ENCODE results near the gene MTF1.

MTF1 gene

GRCh38 chr1:37831809-37832208, 27.6 kb downstream of the MTF1 start:
- DNase-seq (ENCODE audit: low read depth in 2 of 2): no peak

DNA sequence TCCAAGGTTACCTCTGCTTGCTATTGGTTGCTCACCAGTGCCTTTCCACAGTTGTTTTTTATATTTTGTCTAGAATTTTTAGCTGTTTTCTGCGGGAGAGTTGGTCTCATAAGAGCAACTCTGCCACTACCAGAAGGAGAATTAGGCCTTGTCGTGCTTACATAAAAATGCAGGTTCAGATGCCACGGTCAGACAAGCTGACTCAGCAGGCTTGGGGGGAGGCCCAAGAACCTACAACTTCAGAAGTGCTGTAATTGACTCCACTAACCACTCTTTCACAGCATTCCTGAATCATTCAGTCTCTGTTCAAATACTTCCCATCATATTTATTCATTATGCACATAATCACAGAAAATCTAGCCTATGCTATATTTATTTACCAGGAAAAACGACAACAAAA, 28.3 kb downstream of the MTF1 start:
- DNase-seq (ENCODE audit: low read depth in 2 of 2): no peak

GRCh38 chr1:37828410-37829074, 30.9 kb downstream of the MTF1 start:
- no peak for DNase-seq (ENCODE audit: low read depth in 2 of 2)

DNA sequence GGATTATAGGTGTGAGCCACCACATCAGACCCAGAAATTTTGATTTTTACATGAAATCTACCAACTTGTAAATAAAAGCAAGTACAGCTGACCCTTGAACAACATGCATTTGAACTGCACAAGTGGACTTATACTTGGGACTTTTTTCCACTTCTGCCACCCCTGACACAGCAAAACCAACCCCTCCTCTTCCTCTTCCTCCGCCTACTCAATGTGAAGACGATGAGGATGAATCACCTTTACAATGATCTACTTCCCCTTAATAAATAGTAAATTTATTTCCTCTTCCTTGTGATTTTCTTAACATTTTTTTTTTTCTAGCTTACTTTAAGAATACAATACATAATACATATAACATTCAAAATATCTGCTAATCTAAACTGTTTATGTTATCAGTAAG, 33.9 kb downstream of the MTF1 start:
- DNase-seq (ENCODE audit: low read depth in 2 of 2): no peak

DNA sequence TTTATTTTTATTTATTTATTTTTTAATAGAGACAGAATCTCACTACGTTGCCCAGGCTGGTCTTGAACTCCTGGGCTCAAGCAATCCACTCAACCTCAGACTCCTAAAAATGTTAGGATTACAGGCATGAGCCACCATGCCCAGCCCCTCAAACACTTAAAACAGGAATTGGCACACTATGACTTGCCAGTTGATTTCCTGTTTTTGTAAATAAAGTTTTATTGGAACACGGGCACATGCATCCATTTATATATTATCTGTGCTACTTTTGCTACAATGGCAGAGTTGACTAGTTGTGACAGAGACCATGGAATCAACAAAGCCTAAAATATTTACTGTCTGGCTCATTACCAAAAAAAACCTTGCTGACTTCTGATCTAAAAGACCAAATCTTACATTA, 35.4 kb downstream of the MTF1 start:
- no peak for DNase-seq (ENCODE audit: low read depth in 2 of 2)

GRCh38 chr1:37822906-37823815, 36.2 kb downstream of the MTF1 start:
- no peak for DNase-seq (ENCODE audit: low read depth in 2 of 2)

DNA sequence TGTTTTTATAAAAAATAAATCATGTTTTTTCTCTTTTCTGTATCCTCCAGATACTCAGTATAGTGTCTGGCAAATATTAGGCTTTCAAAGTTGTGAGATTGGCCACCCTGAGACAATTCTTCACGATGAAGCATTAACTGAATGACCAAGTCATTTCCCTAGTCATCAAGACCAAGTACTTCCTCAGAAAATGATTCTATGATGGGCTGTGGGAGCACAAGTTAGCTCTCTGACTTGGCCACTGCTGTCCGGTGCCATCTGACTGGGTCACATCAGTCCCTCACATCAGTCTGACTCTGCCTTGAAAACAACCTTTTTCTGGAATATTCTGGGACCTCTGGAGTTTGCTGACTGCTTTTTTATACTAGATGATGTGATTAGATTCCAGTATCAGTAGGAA, 37.9 kb downstream of the MTF1 start:
- DNase-seq (ENCODE audit: low read depth in 2 of 2): no peak

- no peak for DNase-seq (ENCODE audit: low read depth in 2 of 2)
Observed at GRCh38 chr1:37817481-37817880, 41.9 kb downstream of the MTF1 start.

DNA sequence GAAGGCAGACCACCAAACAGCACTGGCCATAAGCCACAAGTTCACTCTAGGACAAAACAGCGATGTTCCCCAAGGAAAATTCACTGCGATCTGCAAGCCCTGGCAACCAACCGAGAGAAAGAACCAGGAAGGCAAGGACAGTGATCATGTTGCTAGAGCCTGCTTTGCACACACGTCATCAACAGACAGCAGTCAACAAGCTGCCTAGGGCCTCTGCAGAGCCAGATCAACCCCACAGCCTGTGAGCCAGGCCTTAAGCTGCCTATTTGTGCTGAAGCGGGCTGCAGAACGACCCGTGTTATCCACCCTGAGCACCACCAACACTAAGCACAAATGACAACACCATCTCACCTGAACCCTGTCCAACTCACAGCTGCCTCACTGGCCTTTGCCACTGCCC, 45.1 kb downstream of the MTF1 start:
- DNase-seq (ENCODE audit: low read depth in 2 of 2): no peak

GRCh38 chr1:37813529-37814145, 45.8 kb downstream of the MTF1 start:
- no peak for DNase-seq (ENCODE audit: low read depth in 2 of 2)

DNA sequence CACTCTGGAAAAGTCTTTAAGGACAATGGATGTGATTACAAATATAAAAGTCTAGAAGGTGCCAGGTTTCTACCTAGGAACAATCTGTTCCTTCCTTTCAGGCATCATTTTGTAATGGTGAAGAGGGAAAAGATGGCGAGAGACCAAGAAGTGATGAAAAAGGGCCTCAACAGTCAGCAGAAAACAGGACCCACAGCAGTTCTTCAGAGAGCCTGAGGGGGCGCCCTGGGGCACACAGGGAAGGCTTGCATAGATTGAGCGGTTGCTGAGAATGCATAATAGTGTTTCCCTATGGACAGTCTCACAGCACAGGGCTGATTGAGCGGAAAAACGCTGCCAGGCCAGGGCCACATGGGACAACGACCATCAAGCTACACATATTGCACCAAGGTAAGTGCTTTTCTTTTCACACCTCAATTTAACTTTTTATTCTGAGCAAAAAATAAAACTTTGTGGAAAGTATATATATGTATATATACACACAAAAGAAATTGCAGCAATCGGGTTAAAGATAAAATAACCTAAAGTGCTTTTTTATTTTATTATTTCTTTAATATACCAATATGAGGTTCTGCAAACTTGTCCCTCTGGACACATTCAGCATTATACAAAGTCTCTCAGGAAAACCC, 48.3 kb downstream of the MTF1 start:
- peak; percentile 33 to 37 for DNase-seq (ENCODE audit: low read depth in 2 of 2)

- DNase-seq (ENCODE audit: low read depth in 2 of 2): no peak
Observed at GRCh38 chr1:37809942-37810341, 49.5 kb downstream of the MTF1 start.

- no peak for DNase-seq (ENCODE audit: low read depth in 2 of 2)
Observed at GRCh38 chr1:37808369-37809319, 50.7 kb downstream of the MTF1 start.

GRCh38 chr1:37807555-37808368, 51.6 kb downstream of the MTF1 start, which contains the start of the genes C1orf122 and YRDC:
C1orf122 (plus strand) TSS chr1:37807790; CDS start chr1:37808405, 615 bp downstream.
YRDC (minus strand) TSS chr1:37808208; CDS start chr1:37808180, 28 bp downstream.
- DNase-seq (ENCODE audit: low read depth in 2 of 2): peak; percentile 87 to 91

- no peak for DNase-seq (ENCODE audit: low read depth in 2 of 2)
Observed at GRCh38 chr1:37807220-37807554, 52.2 kb downstream of the MTF1 start.

DNA sequence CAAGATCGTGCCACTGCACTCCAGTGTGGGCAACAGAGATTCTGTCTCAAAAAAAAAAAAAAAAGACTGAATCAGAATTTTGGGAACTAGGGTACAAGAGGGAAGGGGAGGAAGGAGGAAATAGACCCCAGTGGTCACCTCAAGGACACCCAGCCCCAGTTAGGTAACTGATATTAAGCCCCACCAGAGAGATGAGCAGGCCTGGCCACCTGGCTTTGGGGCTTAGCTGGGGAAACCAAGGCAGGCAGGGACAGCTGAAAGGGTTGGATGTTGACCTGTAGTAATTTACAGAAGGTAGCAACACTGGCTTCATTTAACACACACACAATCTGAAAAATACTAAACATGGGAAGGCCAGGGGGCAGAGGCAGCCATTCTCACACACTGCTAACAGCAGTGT, 57.0 kb downstream of the MTF1 start:
- DNase-seq (ENCODE audit: low read depth in 2 of 2): no peak

- DNase-seq (ENCODE audit: low read depth in 2 of 2): no peak
Observed at GRCh38 chr1:37797750-37798345, 61.5 kb downstream of the MTF1 start.

GRCh38 chr1:37795340-37796125, 63.9 kb downstream of the MTF1 start:
- DNase-seq (ENCODE audit: low read depth in 2 of 2): no peak
